H1 (cell line): ENCODE data around the gene SLC17A1.

ENCODE experiments used
- CEBPB ChIP-seq: IDR thresholded peaks from 2 replicates; pipeline ENCODE4 v1.6.1; 2012; ENCODE audit warnings: low read depth, low read length
- CTCF ChIP-seq, 3 experiments: IDR thresholded peaks; 1 replicate in 2 of 3; 2 replicates in 1 of 3; pipeline versions ENCODE4 v1.5.1 to v1.6.1; 2011; ENCODE audit warnings: low read length in 3 of 3, mild to moderate bottlenecking in 3 of 3, inconsistent platforms in 2 of 3, low read depth in 1 of 3, moderate library complexity in 1 of 3; ENCODE audit not compliant: insufficient read depth in 1 of 3; ENCODE audit errors: control extremely low read depth in 1 of 3
- EP300 ChIP-seq, 2 experiments: IDR thresholded peaks; 1 replicate in 1 of 2; 2 replicates in 1 of 2; pipeline ENCODE4 v1.6.1; 2011 to 2012; ENCODE audit warnings: low read depth in 2 of 2, low read length in 2 of 2, mild to moderate bottlenecking in 2 of 2, borderline replicate concordance in 1 of 2, inconsistent platforms in 1 of 2, moderate library complexity in 1 of 2
- POLR2AphosphoS5 ChIP-seq: IDR thresholded peaks from 2 replicates; pipeline ENCODE4 v1.6.1; 2011; ENCODE audit warnings: low read depth, low read length
- USF2 ChIP-seq: IDR thresholded peaks from 2 replicates; pipeline ENCODE4 v1.6.1; 2011; ENCODE audit warnings: low read length, improper control_type of control experiment

GRCh38 chr6:25874822-25875562 lies 43.1 kb upstream of the SLC17A1 start:
- TF ChIP-seq USF2 (no peak), EP300 (IDR thresholded peaks at IDR 0.05; ENCODE audit: borderline replicate concordance in 1 of 2, low read depth in 2 of 2, low read length in 2 of 2) (no peak), POLR2AphosphoS5 (no peak), CEBPB (no peak), CTCF (IDR thresholded peaks at IDR 0.05; ENCODE audit: control extremely low read depth in 1 of 3, insufficient read depth in 1 of 3, low read depth in 1 of 3, low read length in 3 of 3) (no peak)
